HCT116 (cell line): ENCODE data around the gene SCN7A. TPM values are rescaled to one million over a fixed set of nuclear protein-coding genes. Genes with fewer than 3 reads are reported as not detected.

Source experiments
- ATAC-seq: fragments of 200-7000 bp; cut with Tn5 transposase; 2 replicates; pipeline ENCODE4 v1.9.1; 2020; ENCODE audit warnings: mild to moderate bottlenecking, moderate library complexity
- BruUV-seq: library from RNA; stranded (reverse); fragments of 400-500 nt; replicated peaks from 2 replicates; lab custom pipeline; 2021; lab: Mats Ljungman, UMichigan
- CTCF ChIA-PET: fragments of 300-600 bp; sonication (Branson Sonifier 250); formaldehyde crosslinking; loops from one replicate; lab custom pipeline; 2021; ENCODE audit warnings: antibody characterized with exemption; lab: Charles Lee
- POLR2A ChIA-PET: fragments of 300-600, 350-600 bp; sonication (Branson Sonifier 250); formaldehyde crosslinking; loops from one replicate; lab custom pipeline; 2021; ENCODE audit warnings: antibody characterized with exemption; lab: Charles Lee
- RAD21 ChIA-PET, 2 experiments: fragments of 300-600 bp; sonication (Branson Sonifier 250); formaldehyde crosslinking; loops; one replicate each; lab custom pipeline; 2023; ENCODE audit warnings: low total read pairs in 2 of 2; ENCODE audit not compliant: uncharacterized antibody in 2 of 2, unreplicated experiment in 2 of 2, low non-redundant PET in 1 of 2; lab: Charles Lee
- DNase-seq: peaks from one replicate; pipeline ENCODE4 v3.0.0-alpha.2; 2010; ENCODE audit warnings: low read depth, low spot score
- H2AFZ ChIP-seq: fragments of 200-600 bp; shearing (Covaris generic), sonication (generic); 2 replicates; pipeline ENCODE4 v1.6.1; 2017; ENCODE audit warnings: low read depth, mixed run types, mixed read lengths, antibody characterized with exemption, low read length; ENCODE audit not compliant: poor library complexity, severe bottlenecking
- H3K27ac ChIP-seq: 2 replicates; pipeline ENCODE4 v1.5.1; 2012; ENCODE audit warnings: low read depth, low read length
- H3K27me3 ChIP-seq: fragments of 200-600 bp; sonication (generic); 2 replicates; pipeline ENCODE4 v1.6.1; 2016; ENCODE audit warnings: mixed run types, low read length, mixed read lengths; ENCODE audit not compliant: insufficient read depth
- H3K36me3 ChIP-seq, 2 experiments: fragments of 200-500 bp in 1 of 2; fragments of 200-600 bp in 1 of 2; sonication (Bioruptor generic) in 1 of 2; sonication (generic) in 1 of 2; 2 replicates each; pipeline versions ENCODE4 v1.5.1 to v1.6.1; 2014 to 2016; ENCODE audit warnings: low read length in 2 of 2, inconsistent platforms in 1 of 2, mixed read lengths in 1 of 2, mixed run types in 1 of 2; ENCODE audit not compliant: insufficient read depth in 2 of 2, control insufficient read depth in 1 of 2
- H3K4me1 ChIP-seq, 2 experiments: fragments of 200-600 bp in 1 of 2; sonication (generic) in 1 of 2; 2 replicates each; pipeline versions ENCODE4 v1.5.1 to v1.6.1; 2012 to 2017; ENCODE audit warnings: low read length in 2 of 2, inconsistent platforms in 1 of 2, mild to moderate bottlenecking in 1 of 2, mixed read lengths in 1 of 2, mixed run types in 1 of 2, moderate library complexity in 1 of 2; ENCODE audit not compliant: insufficient read depth in 2 of 2, control insufficient read depth in 1 of 2
- H3K4me2 ChIP-seq: fragments of 200-600 bp; sonication (generic); 2 replicates; pipeline ENCODE4 v1.6.1; 2017; ENCODE audit warnings: mixed run types, low read length, mixed read lengths
- H3K4me3 ChIP-seq, 2 experiments: fragments of 200-600 bp in 1 of 2; sonication (generic) in 1 of 2; replicated peaks in 1 of 2; 2 replicates each; pipeline ENCODE4 v1.5.1; 2011 to 2016; ENCODE audit warnings: low read length in 2 of 2, control low read depth in 1 of 2, low read depth in 1 of 2, mild to moderate bottlenecking in 1 of 2, mixed read lengths in 1 of 2, mixed run types in 1 of 2
- H3K79me2 ChIP-seq: fragments of 200-600 bp; sonication (generic); 2 replicates; pipeline ENCODE4 v1.6.1; 2017; ENCODE audit warnings: mild to moderate bottlenecking, mixed run types, low read length, moderate library complexity, mixed read lengths; ENCODE audit not compliant: insufficient read depth
- H3K9ac ChIP-seq: fragments of 200-600 bp; sonication (generic); 2 replicates; pipeline ENCODE4 v1.6.1; 2016; ENCODE audit warnings: low read length, mixed read lengths
- H3K9me2 ChIP-seq: fragments of 200-600 bp; sonication (generic), shearing (Covaris generic); 2 replicates; pipeline ENCODE4 v1.6.1; 2017; ENCODE audit warnings: mixed run types, mild to moderate bottlenecking, moderate library complexity; ENCODE audit not compliant: insufficient read depth
- H3K9me3 ChIP-seq, 2 experiments: fragments of 200-500 bp in 1 of 2; fragments of 200-600 bp in 1 of 2; sonication (Bioruptor generic) in 1 of 2; sonication (generic) in 1 of 2; 2 replicates each; pipeline ENCODE4 v1.6.1; 2014 to 2017; ENCODE audit warnings: low read length in 2 of 2, mixed read lengths in 2 of 2, inconsistent platforms in 1 of 2, low read depth in 1 of 2, mild to moderate bottlenecking in 1 of 2, mixed run types in 1 of 2, moderate library complexity in 1 of 2; ENCODE audit not compliant: control insufficient read depth in 1 of 2, insufficient read depth in 1 of 2
- H4K20me1 ChIP-seq: fragments of 200-600 bp; sonication (generic), shearing (Covaris generic); 2 replicates; pipeline ENCODE4 v1.6.1; 2017; ENCODE audit warnings: mixed run types, mild to moderate bottlenecking, moderate library complexity; ENCODE audit not compliant: insufficient read depth
- ATF3 ChIP-seq: IDR thresholded peaks from 2 replicates; pipeline ENCODE4 v1.6.1; 2012
- CBX3 ChIP-seq: IDR thresholded peaks from 2 replicates; pipeline ENCODE4 v1.6.1; 2012; ENCODE audit warnings: low read depth
- ELF1 ChIP-seq: IDR thresholded peaks from 2 replicates; pipeline ENCODE4 v1.6.1; 2012; ENCODE audit warnings: low read depth, borderline replicate concordance
- EZH2phosphoT487 ChIP-seq: fragments of 200-600 bp; IDR thresholded peaks from 2 replicates; pipeline ENCODE4 v1.6.1; 2018; ENCODE audit warnings: antibody characterized with exemption, borderline replicate concordance
- FOSL1 ChIP-seq: IDR thresholded peaks from 2 replicates; pipeline ENCODE4 v1.6.1; 2012; ENCODE audit warnings: low read depth
- JUND ChIP-seq: IDR thresholded peaks from 2 replicates; pipeline ENCODE4 v1.6.1; 2012
- SIN3A ChIP-seq: IDR thresholded peaks from 2 replicates; pipeline ENCODE4 v1.6.1; 2012; ENCODE audit warnings: low read depth
- SP1 ChIP-seq: IDR thresholded peaks from 2 replicates; pipeline ENCODE4 v1.6.1; 2012; ENCODE audit warnings: low read depth
- SRF ChIP-seq: IDR thresholded peaks from 2 replicates; pipeline ENCODE4 v1.6.1; 2012; ENCODE audit warnings: low read depth
- YY1 ChIP-seq: IDR thresholded peaks from 2 replicates; pipeline ENCODE4 v1.6.1; 2011; ENCODE audit warnings: low read length, low read depth, moderate library complexity, mild to moderate bottlenecking; ENCODE audit not compliant: insufficient replicate concordance; ENCODE audit errors: extremely low read depth
- ZFX ChIP-seq: fragments of 450-650 bp; IDR thresholded peaks from 2 replicates; pipeline ENCODE4 v1.6.1; 2017
- intact Hi-C: fragments of 100-400 bp; cut with micrococcal nuclease; formaldehyde crosslinking; loops from 2 replicates; pipeline ENCODE4 v1.10.0; 2022
- total RNA-seq: library from RNA; stranded (reverse); gene quantifications from one replicate; pipeline ENCODE4 v1.2.1, GENCODE V29; 2021; ENCODE audit not compliant: unreplicated experiment
- TF ChIP-seq, protein P1 (sequence below): IDR thresholded peaks from 2 replicates; pipeline ENCODE4 v1.6.1; 2012
- TF ChIP-seq, protein P2 (sequence below): IDR thresholded peaks from 2 replicates; pipeline ENCODE4 v1.6.1; 2012; ENCODE audit warnings: low read depth

The SCN7A gene
- total RNA-seq, 1 experiment from 2014 or later, result 0.07 TPM

- Histone ChIP-seq H3K27me3 (peaks cover 11% of the 10 kb centered on the region; the same call in 1 of the 2 replicates), H3K4me1 (no peaks in the 10 kb centered on the region), H2AFZ (no peak overlapping the region), H3K4me2 (no peak overlapping the region), H3K9me3 (no peaks in the 10 kb centered on the region), H3K4me3 (no peak overlapping the region), H3K36me3 (no peaks in the 10 kb centered on the region), H4K20me1 (no peaks in the 10 kb centered on the region), H3K27ac (no peak overlapping the region), H3K79me2 (no peaks in the 10 kb centered on the region), H3K9ac (no peak overlapping the region), H3K9me2 (no peaks in the 10 kb centered on the region)
- TF ChIP-seq, protein P1, sequence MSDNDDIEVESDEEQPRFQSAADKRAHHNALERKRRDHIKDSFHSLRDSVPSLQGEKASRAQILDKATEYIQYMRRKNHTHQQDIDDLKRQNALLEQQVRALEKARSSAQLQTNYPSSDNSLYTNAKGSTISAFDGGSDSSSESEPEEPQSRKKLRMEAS, result no peak
- no peak for TF ChIP-seq FOSL1
- no peak for TF ChIP-seq EZH2phosphoT487
- TF ChIP-seq JUND, result no peak
- no peak for TF ChIP-seq SP1
- no peak for TF ChIP-seq ZFX
- no peak for TF ChIP-seq ELF1
- TF ChIP-seq SRF, result no peak
- no peak for TF ChIP-seq CBX3
- no peak for TF ChIP-seq SIN3A
- TF ChIP-seq, protein P2, sequence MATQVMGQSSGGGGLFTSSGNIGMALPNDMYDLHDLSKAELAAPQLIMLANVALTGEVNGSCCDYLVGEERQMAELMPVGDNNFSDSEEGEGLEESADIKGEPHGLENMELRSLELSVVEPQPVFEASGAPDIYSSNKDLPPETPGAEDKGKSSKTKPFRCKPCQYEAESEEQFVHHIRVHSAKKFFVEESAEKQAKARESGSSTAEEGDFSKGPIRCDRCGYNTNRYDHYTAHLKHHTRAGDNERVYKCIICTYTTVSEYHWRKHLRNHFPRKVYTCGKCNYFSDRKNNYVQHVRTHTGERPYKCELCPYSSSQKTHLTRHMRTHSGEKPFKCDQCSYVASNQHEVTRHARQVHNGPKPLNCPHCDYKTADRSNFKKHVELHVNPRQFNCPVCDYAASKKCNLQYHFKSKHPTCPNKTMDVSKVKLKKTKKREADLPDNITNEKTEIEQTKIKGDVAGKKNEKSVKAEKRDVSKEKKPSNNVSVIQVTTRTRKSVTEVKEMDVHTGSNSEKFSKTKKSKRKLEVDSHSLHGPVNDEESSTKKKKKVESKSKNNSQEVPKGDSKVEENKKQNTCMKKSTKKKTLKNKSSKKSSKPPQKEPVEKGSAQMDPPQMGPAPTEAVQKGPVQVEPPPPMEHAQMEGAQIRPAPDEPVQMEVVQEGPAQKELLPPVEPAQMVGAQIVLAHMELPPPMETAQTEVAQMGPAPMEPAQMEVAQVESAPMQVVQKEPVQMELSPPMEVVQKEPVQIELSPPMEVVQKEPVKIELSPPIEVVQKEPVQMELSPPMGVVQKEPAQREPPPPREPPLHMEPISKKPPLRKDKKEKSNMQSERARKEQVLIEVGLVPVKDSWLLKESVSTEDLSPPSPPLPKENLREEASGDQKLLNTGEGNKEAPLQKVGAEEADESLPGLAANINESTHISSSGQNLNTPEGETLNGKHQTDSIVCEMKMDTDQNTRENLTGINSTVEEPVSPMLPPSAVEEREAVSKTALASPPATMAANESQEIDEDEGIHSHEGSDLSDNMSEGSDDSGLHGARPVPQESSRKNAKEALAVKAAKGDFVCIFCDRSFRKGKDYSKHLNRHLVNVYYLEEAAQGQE, result no peak
- TF ChIP-seq YY1, result no peak
- TF ChIP-seq ATF3, result no peak
- ChIA-PET POLR2A (no interaction called here), RAD21 (no interaction called here), CTCF (no interaction called here)
- intact Hi-C loops, result no loop called here
- ATAC-seq (no peak), DNase-seq (no peak)
- BruUV-seq, result no TSS peak
Measured at GRCh38 chr2:166521155-166521554, 27.1 kb upstream of the SCN7A start.
